Cardiac fibroblast (primary cell): ENCODE measurements around the gene KCTD7.

Source experiments
- DNase-seq, 2 donors: peaks; one replicate each; pipeline versions ENCODE4 v3.0.0 to v3.0.0-alpha.2; 2010; ENCODE audit warnings: low read depth in 2 of 2
- H3K4me3 ChIP-seq, 2 donors: replicated peaks in 1 of 2; 1 replicate in 1 of 2; 2 replicates in 1 of 2; pipeline ENCODE4 v1.5.1; 2011; ENCODE audit warnings: low read depth in 2 of 2, low read length in 2 of 2, mild to moderate bottlenecking in 2 of 2, moderate library complexity in 1 of 2
- CTCF ChIP-seq: IDR thresholded peaks from one replicate; pipeline ENCODE4 v1.5.1; 2011; ENCODE audit warnings: low read depth, mild to moderate bottlenecking, low read length, inconsistent platforms

Gene KCTD7

GRCh38 chr7:66689081-66689480 is 60.4 kb downstream of the KCTD7 start:
- DNase-seq = no peak
- no peak for TF ChIP-seq CTCF
- H3K4me3 ChIP-seq = no peak overlapping the region

GRCh38 chr7:66693331-66693730 is 64.7 kb downstream of the KCTD7 start:
- H3K4me3 ChIP-seq = no peak overlapping the region
- DNase-seq = no peak
- TF ChIP-seq CTCF = no peak
